Measurements from ENCODE around the gene BCAP29.

DNA sequence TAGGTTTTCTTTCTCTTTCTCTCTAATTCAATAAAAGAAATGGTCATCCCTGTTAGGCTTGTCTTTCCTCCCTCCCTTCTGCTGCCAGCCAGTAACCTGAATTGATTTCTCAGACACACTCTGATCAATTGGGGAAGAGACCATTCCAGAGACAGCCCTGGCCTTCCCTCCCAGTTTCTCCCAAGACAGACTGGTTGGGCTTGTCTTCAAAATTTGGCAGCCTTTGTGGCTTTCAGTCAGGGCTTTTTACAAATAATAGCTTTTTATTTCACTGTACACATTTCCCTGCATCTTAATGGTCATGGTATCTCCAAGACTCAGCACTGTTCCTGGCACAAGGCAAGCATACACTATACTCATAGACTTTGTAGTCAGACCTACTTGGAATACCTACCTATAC, 33.9 kb downstream of the BCAP29 start:
- TF ChIP-seq, protein P1, sequence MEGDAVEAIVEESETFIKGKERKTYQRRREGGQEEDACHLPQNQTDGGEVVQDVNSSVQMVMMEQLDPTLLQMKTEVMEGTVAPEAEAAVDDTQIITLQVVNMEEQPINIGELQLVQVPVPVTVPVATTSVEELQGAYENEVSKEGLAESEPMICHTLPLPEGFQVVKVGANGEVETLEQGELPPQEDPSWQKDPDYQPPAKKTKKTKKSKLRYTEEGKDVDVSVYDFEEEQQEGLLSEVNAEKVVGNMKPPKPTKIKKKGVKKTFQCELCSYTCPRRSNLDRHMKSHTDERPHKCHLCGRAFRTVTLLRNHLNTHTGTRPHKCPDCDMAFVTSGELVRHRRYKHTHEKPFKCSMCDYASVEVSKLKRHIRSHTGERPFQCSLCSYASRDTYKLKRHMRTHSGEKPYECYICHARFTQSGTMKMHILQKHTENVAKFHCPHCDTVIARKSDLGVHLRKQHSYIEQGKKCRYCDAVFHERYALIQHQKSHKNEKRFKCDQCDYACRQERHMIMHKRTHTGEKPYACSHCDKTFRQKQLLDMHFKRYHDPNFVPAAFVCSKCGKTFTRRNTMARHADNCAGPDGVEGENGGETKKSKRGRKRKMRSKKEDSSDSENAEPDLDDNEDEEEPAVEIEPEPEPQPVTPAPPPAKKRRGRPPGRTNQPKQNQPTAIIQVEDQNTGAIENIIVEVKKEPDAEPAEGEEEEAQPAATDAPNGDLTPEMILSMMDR (IDR thresholded peaks at IDR 0.05; ENCODE audit: low read length) = no peak
- TF ChIP-seq EZH2 (IDR thresholded peaks at IDR 0.05; ENCODE audit: borderline replicate concordance, low read length) = no peak
